IMR-90 (cell line): ENCODE measurements around the gene TACC3.

ENCODE experiments used
- MAFK ChIP-seq: IDR thresholded peaks from 2 replicates; pipeline ENCODE4 v1.6.1; 2012; ENCODE audit warnings: low read depth, low read length, improper control_type of control experiment
- POLR2A ChIP-seq: IDR thresholded peaks from 2 replicates; pipeline ENCODE4 v1.6.1; 2012; ENCODE audit warnings: mild to moderate bottlenecking, low read depth, low read length
- RAD21 ChIP-seq: IDR thresholded peaks from 2 replicates; pipeline ENCODE4 v1.6.1; 2012; ENCODE audit warnings: low read length, improper control_type of control experiment
- TF ChIP-seq, protein P1 (sequence below): conservative IDR thresholded peaks from 2 replicates; pipeline ENCODE4 v1.5.1; 2012; ENCODE audit warnings: mild to moderate bottlenecking, low read depth, low read length, improper control_type of control experiment

DNA sequence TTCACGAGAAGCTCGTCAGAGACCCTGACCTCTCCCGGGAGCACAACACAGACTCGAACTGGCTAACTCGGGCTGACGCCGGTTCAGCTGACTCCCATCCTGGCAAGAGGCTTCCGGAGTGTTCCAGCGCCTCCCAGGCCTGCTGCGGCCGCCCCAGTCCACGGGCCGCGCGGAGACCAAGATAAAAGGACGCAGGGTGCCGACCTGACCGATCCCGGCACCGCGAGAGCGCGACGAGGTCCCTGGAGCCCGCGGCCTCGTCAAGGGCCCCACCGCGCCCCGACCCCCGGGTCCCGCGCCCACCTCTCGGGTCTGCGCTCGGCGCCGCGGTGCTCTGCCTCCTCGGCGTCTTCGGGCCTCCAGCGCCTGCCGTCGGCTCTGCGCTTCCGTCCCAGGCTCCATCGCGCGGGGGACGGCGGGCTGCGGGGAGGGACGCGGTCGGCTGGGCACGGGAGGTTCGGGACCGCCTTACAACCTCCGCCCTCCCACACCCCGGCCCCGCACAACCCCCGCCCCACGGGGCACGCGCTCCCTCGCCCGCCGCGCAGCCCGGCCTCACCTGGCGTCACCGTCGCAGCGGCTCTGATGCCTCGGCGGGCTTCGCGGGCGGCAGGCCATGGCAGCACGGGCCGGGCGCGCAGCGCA is 9.6 kb upstream of the TACC3 start:
- TF ChIP-seq, protein P1, sequence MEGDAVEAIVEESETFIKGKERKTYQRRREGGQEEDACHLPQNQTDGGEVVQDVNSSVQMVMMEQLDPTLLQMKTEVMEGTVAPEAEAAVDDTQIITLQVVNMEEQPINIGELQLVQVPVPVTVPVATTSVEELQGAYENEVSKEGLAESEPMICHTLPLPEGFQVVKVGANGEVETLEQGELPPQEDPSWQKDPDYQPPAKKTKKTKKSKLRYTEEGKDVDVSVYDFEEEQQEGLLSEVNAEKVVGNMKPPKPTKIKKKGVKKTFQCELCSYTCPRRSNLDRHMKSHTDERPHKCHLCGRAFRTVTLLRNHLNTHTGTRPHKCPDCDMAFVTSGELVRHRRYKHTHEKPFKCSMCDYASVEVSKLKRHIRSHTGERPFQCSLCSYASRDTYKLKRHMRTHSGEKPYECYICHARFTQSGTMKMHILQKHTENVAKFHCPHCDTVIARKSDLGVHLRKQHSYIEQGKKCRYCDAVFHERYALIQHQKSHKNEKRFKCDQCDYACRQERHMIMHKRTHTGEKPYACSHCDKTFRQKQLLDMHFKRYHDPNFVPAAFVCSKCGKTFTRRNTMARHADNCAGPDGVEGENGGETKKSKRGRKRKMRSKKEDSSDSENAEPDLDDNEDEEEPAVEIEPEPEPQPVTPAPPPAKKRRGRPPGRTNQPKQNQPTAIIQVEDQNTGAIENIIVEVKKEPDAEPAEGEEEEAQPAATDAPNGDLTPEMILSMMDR: no peak
- TF ChIP-seq POLR2A (no peak), RAD21 (no peak), MAFK (no peak)
